Smooth muscle cell (in vitro differentiated cells): ENCODE data around the gene OR11H6. TPM values are rescaled to one million over a fixed set of nuclear protein-coding genes. Genes with fewer than 3 reads are reported as not detected.
"Not testable (repeated sequence)": the region's sequence is repeated elsewhere in the genome, so short reads cannot be mapped to it uniquely, and the experiment has no call there.

Experiments
- DNase-seq: peaks from one replicate; lab custom pipeline; 2025; ENCODE audit not compliant: unreplicated experiment; lab: John Stamatoyannopoulos, UW
- H2AFZ ChIP-seq: fragments of 200-600 bp; sonication (generic); 2 replicates; pipeline ENCODE4 v1.6.0; 2016; ENCODE audit warnings: antibody characterized with exemption, low read depth, mild to moderate bottlenecking
- H3F3A ChIP-seq: fragments of 200-600 bp; sonication (generic); 2 replicates; pipeline ENCODE4 v1.6.0; 2017; ENCODE audit warnings: antibody characterized with exemption, low read depth
- H3K27ac ChIP-seq: fragments of 200-600 bp; sonication (generic); 2 replicates; pipeline ENCODE4 v1.5.1; 2016; ENCODE audit warnings: low read depth, mild to moderate bottlenecking
- H3K27me3 ChIP-seq: fragments of 200-600 bp; sonication (generic); 2 replicates; pipeline ENCODE4 v1.6.1; 2016; ENCODE audit warnings: low read depth, mild to moderate bottlenecking
- H3K36me3 ChIP-seq: fragments of 200-600 bp; sonication (generic); 2 replicates; pipeline ENCODE4 v1.5.1; 2016; ENCODE audit warnings: low read depth
- H3K4me1 ChIP-seq: fragments of 200-600 bp; sonication (generic); 2 replicates; pipeline ENCODE4 v1.5.1; 2016; ENCODE audit warnings: low read depth
- H3K4me2 ChIP-seq: fragments of 200-600 bp; sonication (generic); 2 replicates; pipeline ENCODE4 v1.6.0; 2016; ENCODE audit warnings: mild to moderate bottlenecking
- H3K4me3 ChIP-seq: fragments of 200-600 bp; sonication (generic); 2 replicates; pipeline ENCODE4 v1.5.1; 2016; ENCODE audit warnings: mild to moderate bottlenecking
- H3K79me2 ChIP-seq: fragments of 200-600 bp; sonication (generic); 2 replicates; pipeline ENCODE4 v1.6.0; 2016; ENCODE audit warnings: low read depth, mild to moderate bottlenecking
- H3K9ac ChIP-seq: fragments of 200-600 bp; sonication (generic); 2 replicates; pipeline ENCODE4 v1.6.0; 2016; ENCODE audit warnings: low read depth
- H3K9me3 ChIP-seq: fragments of 200-600 bp; sonication (generic); replicated peaks from 2 replicates; pipeline ENCODE4 v1.5.1; 2016; ENCODE audit warnings: low read depth
- H4K20me1 ChIP-seq: fragments of 200-600 bp; sonication (generic); 2 replicates; pipeline ENCODE4 v1.6.0; 2016; ENCODE audit warnings: low read depth
- WGBS: methylation state at CpG from one replicate; pipeline ENCODE4 v1.1.7; 2016; ENCODE audit warnings: low lambda C conversion rate; 5-methylcytosine and 5-hydroxymethylcytosine counted together
- polyA plus RNA-seq: library from polyadenylated mRNA; unstranded; fragments of >200 nt; fragmentation: Nextera tagmentation; extraction: Ambion mirVana; gene quantifications from 2 replicates; pipeline ENCODE4 v1.2.1, GENCODE V29; 2016
- total RNA-seq: library from RNA; depleted of rRNA; stranded (reverse); fragments of >200 nt; gene quantifications from 2 replicates; pipeline ENCODE4 v1.2.3, GENCODE V29; 2014
- TF ChIP-seq, protein P1 (sequence below): fragments of 200-600 bp; sonication (generic); IDR thresholded peaks from 2 replicates; pipeline ENCODE4 v1.5.1; 2017; ENCODE audit warnings: borderline replicate concordance, mild to moderate bottlenecking, antibody characterized with exemption; ENCODE audit not compliant: insufficient read depth, poor library complexity, severe bottlenecking

The OR11H6 gene
- total and polyA plus RNA-seq, 2 experiments from 2014 or later: not detected

DNA sequence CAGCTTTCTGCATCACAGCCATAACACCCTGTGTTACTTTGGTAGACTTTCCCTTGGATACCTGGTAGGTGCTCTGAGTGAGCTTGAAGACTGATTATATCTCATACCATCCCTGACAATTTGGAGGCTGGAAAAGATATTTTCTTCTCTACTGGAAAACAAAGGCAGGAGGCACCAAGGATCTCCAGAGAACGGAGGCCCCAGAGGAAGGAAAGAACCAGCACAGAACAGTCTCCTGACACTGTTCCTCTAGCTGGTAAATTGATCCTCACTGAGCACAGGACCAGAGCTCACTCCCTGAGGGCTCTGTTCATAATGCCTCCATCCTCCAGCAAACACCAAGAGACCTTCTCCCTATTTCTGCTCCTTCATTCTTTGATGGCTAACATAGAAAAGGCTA lies 32.9 kb upstream of the OR11H6 start, which contains the start of gene OR11G2:
Gene OR11G2, plus strand, starts transcription at position 301 of the 400 bp plus-strand sequence. CDS start 6,542 bp downstream, outside the sequence.
- H3K9me3 ChIP-seq: peaks cover 5% of the 10 kb centered on the region
- H3K27ac ChIP-seq: no peak within 1 kb of the TSS
- DNase-seq: no peak
- TF ChIP-seq, protein P1, sequence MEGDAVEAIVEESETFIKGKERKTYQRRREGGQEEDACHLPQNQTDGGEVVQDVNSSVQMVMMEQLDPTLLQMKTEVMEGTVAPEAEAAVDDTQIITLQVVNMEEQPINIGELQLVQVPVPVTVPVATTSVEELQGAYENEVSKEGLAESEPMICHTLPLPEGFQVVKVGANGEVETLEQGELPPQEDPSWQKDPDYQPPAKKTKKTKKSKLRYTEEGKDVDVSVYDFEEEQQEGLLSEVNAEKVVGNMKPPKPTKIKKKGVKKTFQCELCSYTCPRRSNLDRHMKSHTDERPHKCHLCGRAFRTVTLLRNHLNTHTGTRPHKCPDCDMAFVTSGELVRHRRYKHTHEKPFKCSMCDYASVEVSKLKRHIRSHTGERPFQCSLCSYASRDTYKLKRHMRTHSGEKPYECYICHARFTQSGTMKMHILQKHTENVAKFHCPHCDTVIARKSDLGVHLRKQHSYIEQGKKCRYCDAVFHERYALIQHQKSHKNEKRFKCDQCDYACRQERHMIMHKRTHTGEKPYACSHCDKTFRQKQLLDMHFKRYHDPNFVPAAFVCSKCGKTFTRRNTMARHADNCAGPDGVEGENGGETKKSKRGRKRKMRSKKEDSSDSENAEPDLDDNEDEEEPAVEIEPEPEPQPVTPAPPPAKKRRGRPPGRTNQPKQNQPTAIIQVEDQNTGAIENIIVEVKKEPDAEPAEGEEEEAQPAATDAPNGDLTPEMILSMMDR: no peak
- H3K4me2 ChIP-seq: no peak within 1 kb of the TSS
- WGBS: 33% methylated on average over 1 of the region's 1 CpG
- no peak within 1 kb of the TSS for H3K9ac ChIP-seq
- H3K4me3 ChIP-seq: no peak within 1 kb of the TSS
- H3K79me2 ChIP-seq: no peaks in the 10 kb centered on the region
- H3F3A ChIP-seq: no peaks in the 10 kb centered on the region
- no peaks in the 10 kb centered on the region for H3K36me3 ChIP-seq
- H3K4me1 ChIP-seq: no peaks in the 10 kb centered on the region
- H2AFZ ChIP-seq: no peak within 1 kb of the TSS
- no peaks in the 10 kb centered on the region for H3K27me3 ChIP-seq
- no peaks in the 10 kb centered on the region for H4K20me1 ChIP-seq

DNA sequence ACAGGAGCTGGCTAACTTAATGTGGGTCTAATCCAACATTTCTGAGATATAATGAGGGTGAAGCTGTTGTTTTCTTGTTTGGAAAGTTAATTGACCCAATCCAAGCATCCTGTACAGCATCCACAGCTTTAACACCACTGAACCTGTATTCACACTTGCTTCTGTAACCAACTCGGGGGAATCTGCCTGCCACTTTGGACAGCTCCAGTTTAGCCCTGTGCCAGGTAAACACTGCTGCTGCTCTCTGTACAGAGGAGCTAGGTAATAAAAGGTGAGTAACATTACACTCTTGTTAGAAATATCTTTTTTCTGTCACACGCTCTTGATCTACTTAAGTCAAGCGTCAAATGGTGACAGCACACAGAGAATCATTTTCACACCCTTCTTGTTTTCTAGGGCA lies 32.1 kb upstream of the OR11H6 start:
- no peak overlapping the region for H3K4me3 ChIP-seq
- H4K20me1 ChIP-seq: no peaks in the 10 kb centered on the region
- no peak for DNase-seq
- TF ChIP-seq, protein P1: no peak
- no peaks in the 10 kb centered on the region for H3K27me3 ChIP-seq
- H3K4me2 ChIP-seq: no peak overlapping the region
- H3F3A ChIP-seq: no peaks in the 10 kb centered on the region
- H3K4me1 ChIP-seq: no peaks in the 10 kb centered on the region
- H3K27ac ChIP-seq: no peak overlapping the region
- H3K9ac ChIP-seq: no peak overlapping the region
- 79% methylated on average over 3 of the region's 3 CpGs for WGBS
- H3K9me3 ChIP-seq: peaks cover 5% of the 10 kb centered on the region
- H3K79me2 ChIP-seq: no peaks in the 10 kb centered on the region
- H2AFZ ChIP-seq: no peak overlapping the region
- H3K36me3 ChIP-seq: no peaks in the 10 kb centered on the region

DNA sequence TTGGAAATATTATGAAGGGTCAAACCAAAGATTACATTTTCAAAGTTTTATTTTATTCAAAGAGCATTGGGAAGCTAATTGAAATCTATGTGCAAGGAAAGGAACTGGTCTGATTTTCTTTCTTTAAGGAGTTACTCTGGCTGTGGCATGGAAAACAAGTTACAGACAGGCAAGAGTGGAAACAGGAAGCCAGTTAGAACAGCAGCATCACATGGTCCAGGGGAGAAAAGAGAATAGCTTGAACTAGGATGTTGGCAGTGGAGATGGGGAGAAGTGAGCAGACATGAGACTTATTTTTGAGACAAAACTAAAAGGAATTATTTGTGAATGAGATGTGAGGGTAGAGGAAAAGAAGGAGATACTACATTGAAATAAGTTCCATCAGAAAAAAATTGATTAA lies 29.4 kb upstream of the OR11H6 start:
- Histone ChIP-seq H3K27me3 (no peaks in the 10 kb centered on the region), H2AFZ (no peak overlapping the region), H3K36me3 (no peaks in the 10 kb centered on the region), H3K4me3 (no peak overlapping the region), H3K9me3 (peaks cover 11% of the 10 kb centered on the region), H4K20me1 (no peaks in the 10 kb centered on the region), H3K4me2 (no peak overlapping the region), H3K9ac (no peak overlapping the region), H3K27ac (no peak overlapping the region), H3F3A (no peaks in the 10 kb centered on the region), H3K79me2 (no peaks in the 10 kb centered on the region), H3K4me1 (no peaks in the 10 kb centered on the region)
- no peak for DNase-seq
- TF ChIP-seq, protein P1: no peak

DNA sequence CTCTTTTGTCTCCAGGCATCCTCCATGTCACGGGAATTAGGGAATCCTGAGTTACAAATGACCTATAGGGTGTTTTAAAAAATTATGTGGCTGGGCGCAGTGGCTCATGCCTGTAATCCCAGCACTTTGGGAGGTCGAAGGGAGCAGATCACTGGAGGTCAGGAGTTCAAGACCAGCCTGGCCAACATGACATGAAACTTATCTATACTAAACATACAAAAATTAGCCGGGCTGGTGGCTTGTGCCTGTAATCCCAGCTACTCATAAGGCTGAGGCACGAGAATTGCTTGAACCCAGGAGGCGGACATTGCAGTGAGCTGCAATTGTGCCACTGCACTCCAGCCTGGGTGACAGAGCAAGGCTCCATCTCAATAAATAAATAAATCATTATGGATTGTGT lies 28.3 kb upstream of the OR11H6 start:
- H3K27me3 ChIP-seq, H3F3A ChIP-seq, H3K4me2 ChIP-seq, H3K79me2 ChIP-seq, H4K20me1 ChIP-seq, H3K4me3 ChIP-seq, H3K27ac ChIP-seq, H3K9ac ChIP-seq, H3K4me1 ChIP-seq, H2AFZ ChIP-seq, DNase-seq, H3K36me3 ChIP-seq: not testable (repeated sequence)
- peaks cover 11% of the 10 kb centered on the region for H3K9me3 ChIP-seq
- 63% methylated on average over 6 of the region's 6 CpGs for WGBS
